HG03565 (cell line): ENCODE results near the gene ITGB5.

Experiments used
- ATAC-seq: cut with Tn5 transposase; IDR thresholded peaks from one replicate; pipeline ENCODE4 v1.9.1; 2021; ENCODE audit warnings: mild to moderate bottlenecking, moderate library complexity; ENCODE audit not compliant: unreplicated experiment

ITGB5 gene

GRCh38 chr3:124816206-124816605 lies 71.0 kb downstream of the ITGB5 start:
- no peak for ATAC-seq

GRCh38 chr3:124815781-124816180 lies 71.4 kb downstream of the ITGB5 start:
- ATAC-seq: no peak

GRCh38 chr3:124814620-124815421 lies 72.3 kb downstream of the ITGB5 start:
- no peak for ATAC-seq

- no peak for ATAC-seq
Measured at GRCh38 chr3:124813541-124813940, 73.6 kb downstream of the ITGB5 start.

GRCh38 chr3:124812291-124813265 lies 74.6 kb downstream of the ITGB5 start:
- no peak for ATAC-seq

GRCh38 chr3:124811436-124811835 lies 75.7 kb downstream of the ITGB5 start:
- ATAC-seq: no peak

- no peak for ATAC-seq
Measured at GRCh38 chr3:124810970-124811369, 76.2 kb downstream of the ITGB5 start.

GRCh38 chr3:124809039-124809438 lies 78.1 kb downstream of the ITGB5 start:
- ATAC-seq: no peak

GRCh38 chr3:124805671-124806070 lies 81.5 kb downstream of the ITGB5 start:
- ATAC-seq: no peak

GRCh38 chr3:124804875-124805274 lies 82.3 kb downstream of the ITGB5 start:
- no peak for ATAC-seq

GRCh38 chr3:124802702-124803101 lies 84.5 kb downstream of the ITGB5 start:
- no peak for ATAC-seq

GRCh38 chr3:124802061-124802698 lies 85.0 kb downstream of the ITGB5 start:
- no peak for ATAC-seq

GRCh38 chr3:124800511-124801258 lies 86.5 kb downstream of the ITGB5 start:
- no peak for ATAC-seq

- ATAC-seq: no peak
Measured at GRCh38 chr3:124800076-124800475, 87.1 kb downstream of the ITGB5 start.

- no peak for ATAC-seq
Measured at GRCh38 chr3:124799676-124800075, 87.5 kb downstream of the ITGB5 start.

GRCh38 chr3:124797426-124797945 lies 89.7 kb downstream of the ITGB5 start:
- no peak for ATAC-seq

GRCh38 chr3:124796477-124796876 lies 90.7 kb downstream of the ITGB5 start:
- ATAC-seq: no peak

- ATAC-seq: no peak
Measured at GRCh38 chr3:124793054-124793739, 94.0 kb downstream of the ITGB5 start.

- no peak for ATAC-seq
Measured at GRCh38 chr3:124792341-124793040, 94.7 kb downstream of the ITGB5 start.
